ENCODE data around the gene FRA10AC1.

Gene FRA10AC1

GRCh38 chr10:93630625-93631557 is 71.5 kb downstream of the FRA10AC1 start:
- Histone ChIP-seq H3K27ac (no peak overlapping the region), H3K4me3 (no peak overlapping the region)
- no peak for DNase-seq (ENCODE audit: low spot score)
- TF ChIP-seq, protein P1, sequence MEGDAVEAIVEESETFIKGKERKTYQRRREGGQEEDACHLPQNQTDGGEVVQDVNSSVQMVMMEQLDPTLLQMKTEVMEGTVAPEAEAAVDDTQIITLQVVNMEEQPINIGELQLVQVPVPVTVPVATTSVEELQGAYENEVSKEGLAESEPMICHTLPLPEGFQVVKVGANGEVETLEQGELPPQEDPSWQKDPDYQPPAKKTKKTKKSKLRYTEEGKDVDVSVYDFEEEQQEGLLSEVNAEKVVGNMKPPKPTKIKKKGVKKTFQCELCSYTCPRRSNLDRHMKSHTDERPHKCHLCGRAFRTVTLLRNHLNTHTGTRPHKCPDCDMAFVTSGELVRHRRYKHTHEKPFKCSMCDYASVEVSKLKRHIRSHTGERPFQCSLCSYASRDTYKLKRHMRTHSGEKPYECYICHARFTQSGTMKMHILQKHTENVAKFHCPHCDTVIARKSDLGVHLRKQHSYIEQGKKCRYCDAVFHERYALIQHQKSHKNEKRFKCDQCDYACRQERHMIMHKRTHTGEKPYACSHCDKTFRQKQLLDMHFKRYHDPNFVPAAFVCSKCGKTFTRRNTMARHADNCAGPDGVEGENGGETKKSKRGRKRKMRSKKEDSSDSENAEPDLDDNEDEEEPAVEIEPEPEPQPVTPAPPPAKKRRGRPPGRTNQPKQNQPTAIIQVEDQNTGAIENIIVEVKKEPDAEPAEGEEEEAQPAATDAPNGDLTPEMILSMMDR (IDR thresholded peaks at IDR 0.05) = no peak

GRCh38 chr10:93629647-93630305 is 72.6 kb downstream of the FRA10AC1 start:
- TF ChIP-seq, protein P1 (IDR thresholded peaks at IDR 0.05) = no peak
- H3K27ac ChIP-seq = no peak overlapping the region
- no peak for DNase-seq (ENCODE audit: low spot score)
- no peak overlapping the region for H3K4me3 ChIP-seq

- H3K4me3 ChIP-seq = no peak overlapping the region
- DNase-seq (ENCODE audit: low spot score) = no peak
These were observed 73.5 kb downstream of the FRA10AC1 start for GRCh38 chr10:93628858-93629257.

DNA sequence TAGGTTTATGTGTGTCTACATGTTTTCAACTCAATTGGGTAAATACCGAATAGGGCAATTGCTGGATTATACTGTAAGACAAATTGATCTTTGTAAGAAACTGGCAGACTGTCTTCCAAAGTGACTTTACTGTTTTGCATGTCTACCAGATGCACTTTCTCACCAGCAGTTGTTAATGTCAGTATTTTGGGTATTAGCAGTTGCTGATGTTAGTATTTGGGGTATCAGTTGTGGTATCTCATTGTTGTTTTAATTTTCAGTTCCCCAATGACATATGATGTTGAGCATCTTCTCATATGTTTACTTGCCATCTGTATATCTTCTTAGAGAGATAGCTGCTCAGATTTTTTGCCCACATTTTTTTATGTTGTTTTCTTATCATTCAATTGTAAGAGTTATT is 79.5 kb downstream of the FRA10AC1 start:
- TF ChIP-seq, protein P1 (IDR thresholded peaks at IDR 0.05) = no peak
- Histone ChIP-seq H3K27ac (no peak overlapping the region), H3K4me3 (no peak overlapping the region)
- no peak for DNase-seq (ENCODE audit: low spot score)

More at GRCh38 chr10:93628858-93629257, 73.5 kb downstream of the FRA10AC1 start:
- TF ChIP-seq, protein P1 (IDR thresholded peaks at IDR 0.05) = no peak
- H3K27ac ChIP-seq = no peak overlapping the region

GRCh38 chr10:93620925-93621324 is 81.5 kb downstream of the FRA10AC1 start:
- no peak overlapping the region for H3K27ac ChIP-seq
- no peak overlapping the region for H3K4me3 ChIP-seq
- no peak for DNase-seq (ENCODE audit: low spot score)
- TF ChIP-seq, protein P1 (IDR thresholded peaks at IDR 0.05) = no peak
